ENCODE measurements around the gene APOM.

DNA sequence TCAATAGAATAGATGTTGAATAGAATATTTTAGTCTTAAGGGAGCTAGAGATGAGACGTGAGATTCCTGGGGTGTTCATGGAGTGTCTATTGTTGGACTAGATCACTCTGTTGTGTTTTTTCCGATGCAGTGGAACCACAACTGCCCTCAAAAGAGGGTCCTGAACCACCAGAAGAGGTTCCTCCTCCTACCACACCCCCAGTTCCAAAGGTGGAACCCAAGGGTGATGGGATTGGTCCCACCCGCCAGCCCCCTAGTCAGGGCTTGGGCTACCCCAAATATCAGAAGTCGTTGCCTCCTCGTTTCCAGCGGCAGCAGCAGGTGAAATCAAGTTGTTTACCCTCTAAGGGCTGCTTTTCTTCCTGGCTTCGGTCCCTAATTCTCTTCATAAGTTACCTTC is 26.7 kb upstream of the APOM start:
- TF ChIP-seq, protein P1, sequence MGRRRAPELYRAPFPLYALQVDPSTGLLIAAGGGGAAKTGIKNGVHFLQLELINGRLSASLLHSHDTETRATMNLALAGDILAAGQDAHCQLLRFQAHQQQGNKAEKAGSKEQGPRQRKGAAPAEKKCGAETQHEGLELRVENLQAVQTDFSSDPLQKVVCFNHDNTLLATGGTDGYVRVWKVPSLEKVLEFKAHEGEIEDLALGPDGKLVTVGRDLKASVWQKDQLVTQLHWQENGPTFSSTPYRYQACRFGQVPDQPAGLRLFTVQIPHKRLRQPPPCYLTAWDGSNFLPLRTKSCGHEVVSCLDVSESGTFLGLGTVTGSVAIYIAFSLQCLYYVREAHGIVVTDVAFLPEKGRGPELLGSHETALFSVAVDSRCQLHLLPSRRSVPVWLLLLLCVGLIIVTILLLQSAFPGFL (CRISPR knock-in tag; IDR thresholded peaks at IDR 0.05; ENCODE audit: borderline replicate concordance), result no peak
- TF ChIP-seq, protein P2, sequence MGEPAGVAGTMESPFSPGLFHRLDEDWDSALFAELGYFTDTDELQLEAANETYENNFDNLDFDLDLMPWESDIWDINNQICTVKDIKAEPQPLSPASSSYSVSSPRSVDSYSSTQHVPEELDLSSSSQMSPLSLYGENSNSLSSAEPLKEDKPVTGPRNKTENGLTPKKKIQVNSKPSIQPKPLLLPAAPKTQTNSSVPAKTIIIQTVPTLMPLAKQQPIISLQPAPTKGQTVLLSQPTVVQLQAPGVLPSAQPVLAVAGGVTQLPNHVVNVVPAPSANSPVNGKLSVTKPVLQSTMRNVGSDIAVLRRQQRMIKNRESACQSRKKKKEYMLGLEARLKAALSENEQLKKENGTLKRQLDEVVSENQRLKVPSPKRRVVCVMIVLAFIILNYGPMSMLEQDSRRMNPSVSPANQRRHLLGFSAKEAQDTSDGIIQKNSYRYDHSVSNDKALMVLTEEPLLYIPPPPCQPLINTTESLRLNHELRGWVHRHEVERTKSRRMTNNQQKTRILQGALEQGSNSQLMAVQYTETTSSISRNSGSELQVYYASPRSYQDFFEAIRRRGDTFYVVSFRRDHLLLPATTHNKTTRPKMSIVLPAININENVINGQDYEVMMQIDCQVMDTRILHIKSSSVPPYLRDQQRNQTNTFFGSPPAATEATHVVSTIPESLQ (CRISPR knock-in tag; IDR thresholded peaks at IDR 0.05), result no peak
- TF ChIP-seq, protein P3, sequence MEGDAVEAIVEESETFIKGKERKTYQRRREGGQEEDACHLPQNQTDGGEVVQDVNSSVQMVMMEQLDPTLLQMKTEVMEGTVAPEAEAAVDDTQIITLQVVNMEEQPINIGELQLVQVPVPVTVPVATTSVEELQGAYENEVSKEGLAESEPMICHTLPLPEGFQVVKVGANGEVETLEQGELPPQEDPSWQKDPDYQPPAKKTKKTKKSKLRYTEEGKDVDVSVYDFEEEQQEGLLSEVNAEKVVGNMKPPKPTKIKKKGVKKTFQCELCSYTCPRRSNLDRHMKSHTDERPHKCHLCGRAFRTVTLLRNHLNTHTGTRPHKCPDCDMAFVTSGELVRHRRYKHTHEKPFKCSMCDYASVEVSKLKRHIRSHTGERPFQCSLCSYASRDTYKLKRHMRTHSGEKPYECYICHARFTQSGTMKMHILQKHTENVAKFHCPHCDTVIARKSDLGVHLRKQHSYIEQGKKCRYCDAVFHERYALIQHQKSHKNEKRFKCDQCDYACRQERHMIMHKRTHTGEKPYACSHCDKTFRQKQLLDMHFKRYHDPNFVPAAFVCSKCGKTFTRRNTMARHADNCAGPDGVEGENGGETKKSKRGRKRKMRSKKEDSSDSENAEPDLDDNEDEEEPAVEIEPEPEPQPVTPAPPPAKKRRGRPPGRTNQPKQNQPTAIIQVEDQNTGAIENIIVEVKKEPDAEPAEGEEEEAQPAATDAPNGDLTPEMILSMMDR (IDR thresholded peaks at IDR 0.05), result no peak
- TF ChIP-seq SP1 (CRISPR knock-in tag; conservative IDR thresholded peaks at IDR 0.05) (no peak), NR2C2 (CRISPR knock-in tag; IDR thresholded peaks at IDR 0.05) (no peak), FOXJ3 (CRISPR knock-in tag; IDR thresholded peaks at IDR 0.05; ENCODE audit: borderline replicate concordance) (no peak), ZNF138 (CRISPR knock-in tag; conservative IDR thresholded peaks at IDR 0.05) (no peak)
- TF ChIP-seq, protein P4, sequence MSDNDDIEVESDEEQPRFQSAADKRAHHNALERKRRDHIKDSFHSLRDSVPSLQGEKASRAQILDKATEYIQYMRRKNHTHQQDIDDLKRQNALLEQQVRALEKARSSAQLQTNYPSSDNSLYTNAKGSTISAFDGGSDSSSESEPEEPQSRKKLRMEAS (CRISPR knock-in tag; IDR thresholded peaks at IDR 0.05), result no peak
- TF ChIP-seq, protein P5, sequence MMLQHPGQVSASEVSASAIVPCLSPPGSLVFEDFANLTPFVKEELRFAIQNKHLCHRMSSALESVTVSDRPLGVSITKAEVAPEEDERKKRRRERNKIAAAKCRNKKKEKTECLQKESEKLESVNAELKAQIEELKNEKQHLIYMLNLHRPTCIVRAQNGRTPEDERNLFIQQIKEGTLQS (CRISPR knock-in tag; conservative IDR thresholded peaks at IDR 0.05), result no peak
